GM12878 (cell line): ENCODE results near the gene JPH4. TPM values are rescaled to one million over a fixed set of nuclear protein-coding genes. Genes with fewer than 3 reads are reported as not detected.

Experiments
- ATF2 ChIP-seq: IDR thresholded peaks from 2 replicates; pipeline ENCODE4 v1.6.1; 2012; ENCODE audit warnings: low read length, inconsistent platforms
- ATF7 ChIP-seq: fragments of 450-650 bp; IDR thresholded peaks from 2 replicates; pipeline ENCODE4 v1.6.1; 2016; ENCODE audit warnings: low read depth, mild to moderate bottlenecking
- BHLHE40 ChIP-seq, 2 experiments: fragments of 450-650 bp in 1 of 2; IDR thresholded peaks; 2 replicates each; pipeline ENCODE4 v1.6.1; 2011 to 2017; ENCODE audit warnings: low read depth in 2 of 2, borderline replicate concordance in 1 of 2, improper control_type of control experiment in 1 of 2, low read length in 1 of 2, mild to moderate bottlenecking in 1 of 2
- BMI1 ChIP-seq: fragments of 450-650 bp; IDR thresholded peaks from 2 replicates; pipeline ENCODE4 v1.6.1; 2016; ENCODE audit warnings: mild to moderate bottlenecking, moderate library complexity, borderline replicate concordance
- CBFB ChIP-seq: IDR thresholded peaks from 2 replicates; pipeline ENCODE4 v1.6.1; 2016; ENCODE audit warnings: antibody characterized with exemption, low read depth
- CHD2 ChIP-seq: IDR thresholded peaks from 2 replicates; pipeline ENCODE4 v1.6.1; 2011; ENCODE audit warnings: low read depth, low read length, improper control_type of control experiment, borderline replicate concordance
- HCFC1 ChIP-seq: fragments of 150-350 bp; IDR thresholded peaks from 2 replicates; pipeline ENCODE4 v1.6.1; 2014; ENCODE audit warnings: low read length
- IRF3 ChIP-seq: fragments of 450-650 bp; IDR thresholded peaks from 2 replicates; pipeline ENCODE4 v1.6.1; 2014; ENCODE audit warnings: mild to moderate bottlenecking
- JUNB ChIP-seq: IDR thresholded peaks from 2 replicates; pipeline ENCODE4 v1.6.1; 2016; ENCODE audit warnings: antibody characterized with exemption, mild to moderate bottlenecking
- KDM1A ChIP-seq: fragments of 200-600 bp; sonication (generic); IDR thresholded peaks from 2 replicates; pipeline ENCODE4 v1.6.1; 2016; ENCODE audit warnings: borderline replicate concordance
- NBN ChIP-seq: fragments of 450-650 bp; IDR thresholded peaks from 2 replicates; pipeline ENCODE4 v1.6.1; 2016
- NFYB ChIP-seq: IDR thresholded peaks from 2 replicates; pipeline ENCODE4 v1.6.1; 2011; ENCODE audit warnings: low read depth, mild to moderate bottlenecking, low read length, improper control_type of control experiment, moderate library complexity; ENCODE audit not compliant: insufficient read depth
- NKRF ChIP-seq: fragments of 450-650 bp; conservative IDR thresholded peaks from 2 replicates; pipeline ENCODE4 v1.6.1; 2017; ENCODE audit warnings: mild to moderate bottlenecking, moderate library complexity
- PAX5 ChIP-seq: IDR thresholded peaks from 2 replicates; pipeline ENCODE4 v1.6.1; 2011; ENCODE audit warnings: low read depth, low read length, borderline replicate concordance
- POLR2A ChIP-seq: IDR thresholded peaks from 2 replicates; pipeline ENCODE4 v1.6.1; 2011; ENCODE audit warnings: low read depth, mild to moderate bottlenecking, low read length
- RFX5 ChIP-seq: IDR thresholded peaks from 2 replicates; pipeline ENCODE4 v1.6.1; 2011; ENCODE audit warnings: low read depth, low read length, improper control_type of control experiment
- SIN3A ChIP-seq: IDR thresholded peaks from 2 replicates; pipeline ENCODE4 v1.6.1; 2012; ENCODE audit warnings: low read depth, low read length, improper control_type of control experiment
- SKIL ChIP-seq: fragments of 450-650 bp; IDR thresholded peaks from 2 replicates; pipeline ENCODE4 v1.6.1; 2017; ENCODE audit warnings: mild to moderate bottlenecking, low read depth, inconsistent platforms; ENCODE audit not compliant: poor library complexity, severe bottlenecking
- SMC3 ChIP-seq: IDR thresholded peaks from 2 replicates; pipeline ENCODE4 v1.6.1; 2011; ENCODE audit warnings: low read length, improper control_type of control experiment, borderline replicate concordance
- SPI1 ChIP-seq: IDR thresholded peaks from 2 replicates; pipeline ENCODE4 v1.6.1; 2011; ENCODE audit warnings: low read depth, mild to moderate bottlenecking, low read length, moderate library complexity, borderline replicate concordance; ENCODE audit not compliant: insufficient read depth
- TCF12 ChIP-seq: IDR thresholded peaks from 2 replicates; pipeline ENCODE4 v1.6.1; 2011; ENCODE audit warnings: low read depth, mild to moderate bottlenecking, low read length
- YY1 ChIP-seq: IDR thresholded peaks from 2 replicates; pipeline ENCODE4 v1.6.1; 2011; ENCODE audit warnings: low read depth, mild to moderate bottlenecking, low read length
- ZNF207 ChIP-seq: fragments of 450-650 bp; IDR thresholded peaks from 2 replicates; pipeline ENCODE4 v1.6.1; 2014; ENCODE audit warnings: antibody characterized with exemption, mild to moderate bottlenecking, borderline replicate concordance
- polyA plus RNA-seq, 11 experiments: library from polyadenylated mRNA; depleted of rRNA in 4 of 11; unstranded in 6 of 11; stranded (reverse) in 5 of 11; fragments of >200 nt; fragmentation: Nextera tagmentation in 4 of 11; fragmentation: Illumina TruSeq in 1 of 11; extraction: Ambion mirVana in 4 of 11; extraction: Trizol in 1 of 11; gene quantifications; 1 replicate in 1 of 11; 2 replicates in 10 of 11; pipeline versions ENCODE4 v1.2.1 to v1.2.3, GENCODE V29; 2011 to 2016; ENCODE audit warnings: inconsistent platforms in 2 of 11, missing spikeins in 2 of 11, low read depth in 1 of 11
- total RNA-seq, 4 experiments: library from RNA; depleted of rRNA in 3 of 4; stranded (reverse); fragments of >200 nt in 3 of 4; fragmentation: Illumina TruSeq in 1 of 4; extraction: Trizol in 1 of 4; gene quantifications; 2 replicates each; pipeline versions ENCODE4 v1.2.1 to v1.2.3, GENCODE V29; 2013 to 2021

JPH4 gene
- total and polyA plus RNA-seq, 10 of the 15 experiments (the other 5 are each of a cell fraction or from before 2014, with no cell fraction given): 0.48 to 10.3 (median 3.8) TPM

- TF ChIP-seq ZNF207 (no peak), CBFB (peak; percentile 55; the same call in 1 of the 2 replicates), ATF7 (no peak), POLR2A (peak; percentile 92), KDM1A (no peak), SPI1 (0 out of 2 replicates have a peak, but pooled peaks have one; percentile 3), SIN3A (peak; percentile 49; the same call in 1 of the 2 replicates), JUNB (no peak), RFX5 (peak; percentile 50; the same call in 1 of the 2 replicates), YY1 (no peak), CHD2 (0 out of 2 replicates have a peak, but pooled peaks have one; percentile 30), ATF2 (no peak), NFYB (peak; percentile 26; the same call in 1 of the 2 replicates), BHLHE40 (IDR thresholded peaks at IDR 0.05; ENCODE audit: borderline replicate concordance in 1 of 2, low read depth in 2 of 2, low read length in 1 of 2) (peak in 1 of 2 experiments; percentile 13; a peak in 1 of 4 replicates), PAX5 (0 out of 2 replicates have a peak, but pooled peaks have one; percentile 47), SKIL (no peak), HCFC1 (0 out of 2 replicates have a peak, but pooled peaks have one; percentile 12), SMC3 (no peak), BMI1 (no peak), IRF3 (peak; percentile 57; the same call in 1 of the 2 replicates), NBN (peak; percentile 96), NKRF (peak; percentile 59; the same call in 1 of the 2 replicates), TCF12 (0 out of 2 replicates have a peak, but pooled peaks have one; percentile 6)
Measured at GRCh38 chr14:23567186-23568020, 11.2 kb downstream of the JPH4 start, which contains the start of gene AP1G2 (continued).
